Choroid plexus epithelial cell (primary cell): Measurements from ENCODE around the gene HSDL2.
"Not testable (repeated sequence)": the region's sequence is repeated elsewhere in the genome, so short reads cannot be mapped to it uniquely, and the experiment has no call there.

Experiments
- DNase-seq: peaks from one replicate; pipeline ENCODE4 v3.0.0-alpha.2; 2010; ENCODE audit warnings: low read depth
- H3K4me3 ChIP-seq: 2 replicates; pipeline ENCODE4 v1.5.1; 2011; ENCODE audit warnings: low read depth, mild to moderate bottlenecking, control low read depth, low read length, moderate library complexity
- CTCF ChIP-seq: conservative IDR thresholded peaks from 2 replicates; pipeline ENCODE4 v1.5.1; 2011; ENCODE audit warnings: low read depth, mild to moderate bottlenecking, control low read depth, inconsistent platforms, low read length, moderate library complexity

The HSDL2 gene

DNA sequence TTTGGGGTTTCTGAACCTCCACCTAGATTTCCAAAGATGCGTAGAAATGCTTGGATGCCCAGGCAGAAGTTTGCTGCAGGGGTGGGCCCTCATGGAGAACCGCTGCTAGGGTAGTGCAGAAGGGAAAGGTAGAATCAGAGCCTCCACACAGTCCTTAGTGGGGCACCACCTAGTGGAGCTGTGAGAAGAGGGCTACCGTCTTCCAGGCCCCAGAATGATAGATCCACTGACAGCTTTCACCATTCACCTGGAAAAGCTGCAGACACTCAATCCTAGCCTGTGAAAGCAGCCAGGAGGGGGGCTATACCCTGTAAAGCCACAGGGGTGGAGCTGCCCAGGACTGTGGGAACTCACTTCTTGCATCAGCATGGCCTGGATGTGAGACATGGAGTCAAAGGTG lies 13.3 kb upstream of the HSDL2 start:
- no peak overlapping the region for H3K4me3 ChIP-seq
- TF ChIP-seq CTCF = peak; percentile 55
- no peak for DNase-seq

DNA sequence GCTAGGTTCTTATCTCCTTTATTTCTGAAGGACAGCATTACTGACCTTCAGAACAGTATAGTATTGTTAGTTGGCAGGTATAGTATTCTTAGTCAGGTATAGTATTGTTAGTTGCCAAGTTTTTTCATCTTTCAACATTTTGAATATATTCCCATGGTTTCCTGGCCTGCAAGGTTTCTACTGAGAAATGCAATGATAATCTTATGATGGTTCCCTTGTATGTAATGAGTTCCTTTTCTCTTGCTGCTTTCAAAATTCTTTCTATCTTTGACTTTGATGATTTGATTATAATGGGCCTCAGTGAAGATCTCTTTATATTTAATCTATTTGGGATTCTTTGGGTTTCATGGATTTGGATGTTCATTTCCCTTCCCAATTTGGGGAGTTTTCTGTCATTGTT lies 12.4 kb upstream of the HSDL2 start:
- no peak overlapping the region for H3K4me3 ChIP-seq
- no peak for DNase-seq
- no peak for TF ChIP-seq CTCF

- TF ChIP-seq CTCF = no peak
- no peak for DNase-seq
- no peak overlapping the region for H3K4me3 ChIP-seq
These were observed 10.1 kb upstream of the HSDL2 start for GRCh38 chr9:112369817-112370216.

DNA sequence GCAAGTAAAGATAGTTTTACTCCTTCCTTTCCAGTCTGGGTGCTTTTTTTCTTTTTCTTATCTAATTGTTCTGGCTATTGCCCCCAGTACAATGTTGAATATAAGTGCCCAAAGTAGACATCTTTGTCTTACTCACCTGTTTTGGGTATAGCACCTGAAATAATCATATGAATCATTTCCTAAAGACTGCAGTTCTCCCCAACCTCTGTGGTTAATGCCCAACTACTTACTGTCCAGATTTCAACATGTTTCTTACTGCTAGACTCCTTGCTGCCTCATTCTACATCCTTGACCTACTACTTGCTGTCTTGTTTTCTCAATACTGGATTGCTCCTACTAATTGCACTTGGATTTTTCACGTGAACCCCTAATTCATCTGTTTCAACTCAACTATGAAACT lies 8.8 kb upstream of the HSDL2 start:
- H3K4me3 ChIP-seq = no peak overlapping the region
- TF ChIP-seq CTCF = no peak
- no peak for DNase-seq

DNA sequence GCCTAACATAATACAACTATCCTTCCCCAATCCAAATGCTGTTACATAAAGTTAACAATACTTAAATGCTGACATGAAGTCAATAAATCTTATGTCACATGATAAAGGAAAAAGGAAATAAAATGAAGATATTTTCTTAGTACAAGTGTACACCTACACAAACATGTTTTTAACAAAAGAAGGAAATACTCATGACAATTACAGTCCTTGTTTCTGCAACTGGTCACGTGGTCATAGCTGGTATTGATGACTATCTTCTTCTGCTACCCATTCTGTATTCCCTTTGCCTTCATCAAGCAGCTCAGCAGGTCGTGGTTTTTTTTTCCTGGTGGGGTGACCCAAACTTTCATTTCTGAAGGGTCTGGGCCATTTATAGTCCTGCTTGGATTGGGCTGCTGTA lies 6.2 kb upstream of the HSDL2 start:
- not testable (repeated sequence) for H3K4me3 ChIP-seq, DNase-seq

GRCh38 chr9:112374232-112374631 lies 5.7 kb upstream of the HSDL2 start:
- DNase-seq = not testable (repeated sequence)

DNA sequence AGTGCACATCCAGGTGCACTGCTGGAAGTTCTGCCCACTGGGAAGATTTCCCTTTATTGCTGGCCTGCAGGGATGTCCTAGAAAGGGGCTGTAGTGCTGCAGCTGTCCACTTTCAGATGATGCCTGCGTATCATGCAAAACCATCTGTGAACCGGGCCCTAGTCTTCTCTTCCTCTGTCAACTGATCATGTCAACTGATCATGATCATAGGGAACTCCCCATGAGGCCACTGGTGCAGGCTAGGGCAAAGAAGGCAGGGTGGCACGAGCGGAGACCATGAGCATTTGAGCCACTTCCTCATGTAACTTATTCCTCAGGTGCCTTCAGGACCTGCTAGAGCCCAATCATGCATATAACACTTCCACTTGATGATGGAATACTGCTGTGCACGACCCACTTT lies 4.5 kb upstream of the HSDL2 start:
- no peak for DNase-seq
- no peak for TF ChIP-seq CTCF
- no peak overlapping the region for H3K4me3 ChIP-seq

More at GRCh38 chr9:112374232-112374631, 5.7 kb upstream of the HSDL2 start:
- not testable (repeated sequence) for H3K4me3 ChIP-seq

GRCh38 chr9:112377087-112377486 lies 2.8 kb upstream of the HSDL2 start:
- no peak for DNase-seq
- no peak overlapping the region for H3K4me3 ChIP-seq
- TF ChIP-seq CTCF = no peak
